ENCODE measurements around the gene EXOG.

GRCh38 chr3:38493031-38493430 lies 3.1 kb upstream of the EXOG start:
- no peak for TF ChIP-seq MAX (IDR thresholded peaks at IDR 0.05; ENCODE audit: low read depth, low read length)
- TF ChIP-seq, protein P1, sequence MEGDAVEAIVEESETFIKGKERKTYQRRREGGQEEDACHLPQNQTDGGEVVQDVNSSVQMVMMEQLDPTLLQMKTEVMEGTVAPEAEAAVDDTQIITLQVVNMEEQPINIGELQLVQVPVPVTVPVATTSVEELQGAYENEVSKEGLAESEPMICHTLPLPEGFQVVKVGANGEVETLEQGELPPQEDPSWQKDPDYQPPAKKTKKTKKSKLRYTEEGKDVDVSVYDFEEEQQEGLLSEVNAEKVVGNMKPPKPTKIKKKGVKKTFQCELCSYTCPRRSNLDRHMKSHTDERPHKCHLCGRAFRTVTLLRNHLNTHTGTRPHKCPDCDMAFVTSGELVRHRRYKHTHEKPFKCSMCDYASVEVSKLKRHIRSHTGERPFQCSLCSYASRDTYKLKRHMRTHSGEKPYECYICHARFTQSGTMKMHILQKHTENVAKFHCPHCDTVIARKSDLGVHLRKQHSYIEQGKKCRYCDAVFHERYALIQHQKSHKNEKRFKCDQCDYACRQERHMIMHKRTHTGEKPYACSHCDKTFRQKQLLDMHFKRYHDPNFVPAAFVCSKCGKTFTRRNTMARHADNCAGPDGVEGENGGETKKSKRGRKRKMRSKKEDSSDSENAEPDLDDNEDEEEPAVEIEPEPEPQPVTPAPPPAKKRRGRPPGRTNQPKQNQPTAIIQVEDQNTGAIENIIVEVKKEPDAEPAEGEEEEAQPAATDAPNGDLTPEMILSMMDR (IDR thresholded peaks at IDR 0.05; ENCODE audit: low read depth, low read length), result no peak
